C4-2B (cell line): ENCODE measurements around the gene COL4A1.

Experiments used
- H3K27ac ChIP-seq: fragments of 450-650 bp; 2 replicates; pipeline ENCODE4 v1.5.1; 2017
- ZFX ChIP-seq: fragments of 450-650 bp; IDR thresholded peaks from 2 replicates; pipeline ENCODE4 v1.6.1; 2017
- TF ChIP-seq, protein P1 (sequence below): fragments of 450-650 bp; conservative IDR thresholded peaks from 2 replicates; pipeline ENCODE4 v1.5.1; 2017; ENCODE audit warnings: mild to moderate bottlenecking

COL4A1 gene

DNA sequence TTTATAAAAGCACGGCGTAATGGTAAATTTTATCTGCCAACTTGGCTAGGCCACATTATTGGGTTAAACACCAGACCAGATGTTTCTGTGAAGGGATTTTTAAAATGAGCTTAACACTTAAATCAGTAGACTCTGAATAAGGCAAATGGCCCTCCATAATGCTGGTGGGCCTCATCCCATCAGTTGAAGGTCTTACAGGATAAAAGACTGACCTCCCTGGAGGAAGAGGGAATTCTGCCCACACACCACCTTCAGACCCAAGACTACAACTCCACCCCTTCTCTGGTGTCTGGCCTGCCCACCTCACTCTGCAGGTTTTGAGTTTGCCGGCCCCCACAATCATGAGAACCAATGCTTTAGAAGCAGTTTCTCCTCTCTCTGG, 96.4 kb downstream of the COL4A1 start:
- H3K27ac ChIP-seq: no peak overlapping the region
- TF ChIP-seq, protein P1, sequence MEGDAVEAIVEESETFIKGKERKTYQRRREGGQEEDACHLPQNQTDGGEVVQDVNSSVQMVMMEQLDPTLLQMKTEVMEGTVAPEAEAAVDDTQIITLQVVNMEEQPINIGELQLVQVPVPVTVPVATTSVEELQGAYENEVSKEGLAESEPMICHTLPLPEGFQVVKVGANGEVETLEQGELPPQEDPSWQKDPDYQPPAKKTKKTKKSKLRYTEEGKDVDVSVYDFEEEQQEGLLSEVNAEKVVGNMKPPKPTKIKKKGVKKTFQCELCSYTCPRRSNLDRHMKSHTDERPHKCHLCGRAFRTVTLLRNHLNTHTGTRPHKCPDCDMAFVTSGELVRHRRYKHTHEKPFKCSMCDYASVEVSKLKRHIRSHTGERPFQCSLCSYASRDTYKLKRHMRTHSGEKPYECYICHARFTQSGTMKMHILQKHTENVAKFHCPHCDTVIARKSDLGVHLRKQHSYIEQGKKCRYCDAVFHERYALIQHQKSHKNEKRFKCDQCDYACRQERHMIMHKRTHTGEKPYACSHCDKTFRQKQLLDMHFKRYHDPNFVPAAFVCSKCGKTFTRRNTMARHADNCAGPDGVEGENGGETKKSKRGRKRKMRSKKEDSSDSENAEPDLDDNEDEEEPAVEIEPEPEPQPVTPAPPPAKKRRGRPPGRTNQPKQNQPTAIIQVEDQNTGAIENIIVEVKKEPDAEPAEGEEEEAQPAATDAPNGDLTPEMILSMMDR: no peak
- no peak for TF ChIP-seq ZFX

DNA sequence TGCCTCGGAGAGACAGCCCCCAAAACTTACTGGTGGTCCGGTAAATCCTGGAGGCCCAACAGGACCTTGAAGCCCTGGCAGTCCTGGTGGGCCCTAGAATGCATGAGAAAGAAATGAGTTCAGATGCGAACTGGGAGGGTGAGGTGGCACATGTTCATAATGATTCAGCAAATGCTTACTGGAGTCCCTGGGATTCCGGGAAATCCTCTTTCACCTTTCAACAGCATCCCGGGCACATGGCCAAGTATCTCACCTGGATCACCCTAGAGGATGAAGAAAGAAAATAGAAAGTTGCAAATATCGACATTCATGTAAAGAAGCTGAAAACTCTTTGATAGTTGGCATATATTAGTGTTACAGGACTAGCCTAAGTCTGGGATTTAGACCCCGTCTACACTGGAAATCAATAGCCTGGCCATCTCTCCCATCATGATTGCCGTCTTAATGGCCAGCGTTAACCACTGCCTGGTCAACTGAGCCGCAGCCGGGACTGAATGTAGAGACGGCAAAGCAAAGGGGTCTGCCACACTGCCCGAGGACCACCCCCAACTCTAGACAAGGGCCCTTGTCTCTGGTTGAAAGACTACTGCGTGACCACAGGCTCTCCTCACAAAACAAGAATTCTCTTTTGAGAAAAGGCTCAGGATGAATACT, 96.9 kb downstream of the COL4A1 start:
- H3K27ac ChIP-seq: no peak overlapping the region

DNA sequence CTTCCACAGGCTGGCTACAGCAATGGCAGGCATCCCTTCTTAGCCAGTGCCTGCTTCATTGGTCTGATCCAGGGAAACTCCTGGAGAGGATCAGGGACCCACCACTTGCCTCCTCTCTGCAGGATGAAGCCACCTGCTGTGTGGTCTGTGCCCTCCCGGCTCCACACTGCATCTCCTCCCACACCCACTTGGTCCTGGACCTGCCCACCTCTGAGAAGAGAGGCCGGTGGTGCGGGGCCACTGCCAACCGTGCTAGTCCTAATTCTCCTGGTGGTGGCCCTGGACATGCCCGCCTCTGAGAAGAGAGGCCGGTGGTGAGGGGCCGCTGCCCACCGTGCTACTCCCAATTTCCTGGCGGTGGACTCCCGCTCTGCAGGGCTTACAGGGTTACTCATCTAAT, 98.8 kb downstream of the COL4A1 start:
- no peak overlapping the region for H3K27ac ChIP-seq
- TF ChIP-seq ZFX: no peak
- TF ChIP-seq, protein P1: no peak

More for the DNA sequence above, 96.9 kb downstream of the COL4A1 start:
- TF ChIP-seq, protein P1: no peak
- TF ChIP-seq ZFX: no peak

DNA sequence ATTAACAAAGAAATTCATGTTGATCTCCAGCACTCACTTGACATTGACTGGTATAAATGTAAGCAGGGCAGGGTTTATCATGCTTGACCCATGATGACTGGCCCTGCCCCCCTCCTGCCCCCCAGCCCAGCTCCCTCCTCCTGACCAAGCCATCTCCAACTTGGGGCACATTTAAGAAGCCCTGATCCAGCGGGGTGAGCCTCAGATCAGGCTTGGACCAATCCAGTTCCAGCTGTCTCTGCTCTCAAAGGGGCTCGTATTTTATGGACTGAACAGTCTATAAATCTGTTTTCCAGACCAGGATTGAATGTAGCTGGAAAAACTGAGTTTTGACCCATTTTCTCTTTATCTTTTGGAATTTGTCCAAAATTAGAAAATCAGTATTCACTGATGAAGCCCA, 100.0 kb downstream of the COL4A1 start:
- TF ChIP-seq ZFX: no peak
- TF ChIP-seq, protein P1: no peak
- H3K27ac ChIP-seq: no peak overlapping the region

DNA sequence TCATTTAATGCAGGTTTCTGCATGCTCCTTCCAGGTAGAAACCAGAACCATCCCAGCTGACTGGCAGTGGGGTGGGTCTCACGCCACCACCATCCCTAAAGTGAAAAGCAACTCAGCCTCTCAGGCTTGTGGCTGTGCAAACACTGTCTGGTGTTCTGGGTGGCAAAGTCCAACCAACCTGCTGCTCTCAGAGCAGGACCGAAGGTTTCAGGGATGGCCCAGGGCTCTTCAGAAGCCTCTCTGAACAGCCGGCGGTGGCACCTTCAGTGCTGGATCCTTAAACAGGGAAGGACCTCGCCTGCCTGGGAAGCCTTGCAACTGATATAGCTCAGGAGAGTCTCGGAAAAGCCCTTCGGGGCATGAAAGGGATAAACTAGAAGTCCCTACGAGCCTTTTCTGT, 100.8 kb downstream of the COL4A1 start:
- H3K27ac ChIP-seq: no peak overlapping the region
- no peak for TF ChIP-seq ZFX
- TF ChIP-seq, protein P1: no peak

DNA sequence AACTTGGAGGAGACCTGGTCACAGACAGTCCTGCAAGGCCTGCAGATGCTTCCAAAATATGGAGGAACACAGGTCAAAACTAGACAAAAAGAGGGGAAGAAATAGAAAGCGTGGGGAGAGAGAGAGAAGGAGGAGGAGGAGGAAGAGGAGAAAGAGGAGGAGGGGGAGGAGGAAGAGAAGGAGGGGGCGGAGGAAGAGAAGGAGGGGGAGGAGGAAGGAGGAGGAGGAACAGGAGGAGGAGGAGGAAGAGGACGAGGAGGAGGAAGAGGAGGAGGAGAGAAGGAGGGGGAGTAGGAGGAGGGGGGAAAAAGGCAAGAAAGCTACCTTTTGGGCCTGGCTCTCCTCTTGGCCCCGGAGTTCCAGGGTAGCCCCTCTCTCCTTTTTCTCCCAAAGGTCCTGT, 105.8 kb downstream of the COL4A1 start:
- H3K27ac ChIP-seq: no peak overlapping the region

DNA sequence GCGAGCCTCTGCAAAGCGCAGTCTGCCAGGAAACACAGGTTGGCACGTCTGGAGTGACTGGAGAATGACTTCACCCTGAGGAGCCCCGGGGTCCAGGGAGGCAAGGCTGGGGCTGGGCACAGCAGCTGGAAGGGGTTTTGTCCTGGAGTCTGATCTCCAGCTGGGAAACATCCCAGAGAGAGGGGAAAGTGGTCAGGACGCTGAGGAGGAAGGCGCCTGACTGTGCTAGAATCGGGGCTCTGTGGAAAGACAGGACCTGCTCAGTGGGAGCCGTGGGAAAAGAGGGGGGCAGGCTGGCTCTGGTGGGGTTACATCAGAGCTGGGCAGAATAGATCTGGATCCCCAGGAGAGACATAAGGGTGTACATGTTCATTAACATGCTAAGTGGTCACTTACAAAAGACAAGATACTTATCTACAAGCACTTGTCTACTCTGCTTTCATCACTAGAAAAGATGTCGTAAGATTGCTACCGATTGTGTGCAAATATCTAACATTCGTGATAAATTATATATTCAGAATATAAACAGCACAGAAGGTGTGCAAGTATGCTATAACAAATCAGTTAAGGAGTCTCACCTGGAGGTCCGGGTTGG, 106.6 kb downstream of the COL4A1 start:
- no peak overlapping the region for H3K27ac ChIP-seq
- TF ChIP-seq ZFX: no peak
- TF ChIP-seq, protein P1: no peak

More for the DNA sequence above, 105.8 kb downstream of the COL4A1 start:
- TF ChIP-seq ZFX: no peak
- TF ChIP-seq, protein P1: no peak
